Stomach smooth muscle (tissue), 2 donors: Measurements from ENCODE around the gene KCNAB1.

Experiments
- H3K27ac ChIP-seq: one replicate; pipeline ENCODE4 v1.7.0; 2013; ENCODE audit warnings: mild to moderate bottlenecking, low read length, inconsistent platforms
- H3K27me3 ChIP-seq, 2 donors: one replicate each; pipeline ENCODE4 v1.7.0; 2013; ENCODE audit warnings: low read length in 2 of 2; ENCODE audit not compliant: insufficient read depth in 2 of 2, control insufficient read depth in 1 of 2
- H3K36me3 ChIP-seq, 2 donors: one replicate each; pipeline ENCODE4 v1.7.0; 2013; ENCODE audit warnings: low read length in 2 of 2; ENCODE audit not compliant: control insufficient read depth in 2 of 2, insufficient read depth in 2 of 2
- H3K4me1 ChIP-seq: one replicate; pipeline ENCODE4 v1.7.0; 2013; ENCODE audit warnings: low read length; ENCODE audit not compliant: control insufficient read depth, insufficient read depth
- H3K4me3 ChIP-seq, 2 donors: one replicate each; pipeline ENCODE4 v1.7.0; 2013; ENCODE audit warnings: low read length in 2 of 2
- H3K9ac ChIP-seq, 2 donors: one replicate each; pipeline ENCODE4 v1.7.0; 2013; ENCODE audit warnings: low read length in 2 of 2, mild to moderate bottlenecking in 1 of 2
- H3K9me3 ChIP-seq, 2 donors: one replicate each; pipeline ENCODE4 v1.7.0; 2013; ENCODE audit warnings: low read length in 2 of 2; ENCODE audit not compliant: control insufficient read depth in 2 of 2
- donor health status: healthy.
- donor health status: Pancreatic carcinoma.

Gene KCNAB1

GRCh38 chr3:156102267-156102931 lies 18.0 kb upstream of the KCNAB1 start:
- Histone ChIP-seq H3K4me1 (peaks cover 2% of the 10 kb centered on the region), H3K4me3 (no peak overlapping the region), H3K9me3 (no peaks in the 10 kb centered on the region), H3K36me3 (no peaks in the 10 kb centered on the region), H3K27ac (no peak overlapping the region), H3K9ac (no peak overlapping the region), H3K27me3 (no peaks in the 10 kb centered on the region)

- H3K9ac ChIP-seq, result no peak overlapping the region
- H3K4me1 ChIP-seq, result peaks cover 2% of the 10 kb centered on the region
- no peaks in the 10 kb centered on the region for H3K36me3 ChIP-seq
- H3K9me3 ChIP-seq, result no peaks in the 10 kb centered on the region
- H3K4me3 ChIP-seq, result no peak overlapping the region
- no peaks in the 10 kb centered on the region for H3K27me3 ChIP-seq
- H3K27ac ChIP-seq, result no peak overlapping the region
Measured at GRCh38 chr3:156106721-156107373, 13.5 kb upstream of the KCNAB1 start.

- no peaks in the 10 kb centered on the region for H3K9me3 ChIP-seq
- peaks cover 2% of the 10 kb centered on the region for H3K4me1 ChIP-seq
- no peak overlapping the region for H3K4me3 ChIP-seq
- H3K36me3 ChIP-seq, result no peaks in the 10 kb centered on the region
- no peak overlapping the region for H3K9ac ChIP-seq
- no peaks in the 10 kb centered on the region for H3K27me3 ChIP-seq
- no peak overlapping the region for H3K27ac ChIP-seq
Measured at GRCh38 chr3:156107504-156107903, 12.9 kb upstream of the KCNAB1 start.

- Histone ChIP-seq H3K27ac (no peak overlapping the region), H3K4me1 (peaks cover 2% of the 10 kb centered on the region), H3K27me3 (no peaks in the 10 kb centered on the region), H3K9me3 (no peaks in the 10 kb centered on the region), H3K4me3 (no peak overlapping the region), H3K36me3 (no peaks in the 10 kb centered on the region), H3K9ac (no peak overlapping the region)
Measured at GRCh38 chr3:156108616-156109015, 11.8 kb upstream of the KCNAB1 start.

GRCh38 chr3:156109989-156110388 lies 10.4 kb upstream of the KCNAB1 start:
- Histone ChIP-seq H3K27ac (no peak overlapping the region), H3K9ac (no peak overlapping the region), H3K36me3 (no peaks in the 10 kb centered on the region), H3K4me1 (peaks cover 2% of the 10 kb centered on the region), H3K9me3 (no peaks in the 10 kb centered on the region), H3K27me3 (no peaks in the 10 kb centered on the region), H3K4me3 (no peak overlapping the region)

GRCh38 chr3:156126467-156126866 lies 6.1 kb downstream of the KCNAB1 start:
- no peak overlapping the region for H3K9ac ChIP-seq
- H3K36me3 ChIP-seq, result no peaks in the 10 kb centered on the region
- no peak overlapping the region for H3K4me3 ChIP-seq
- no peaks in the 10 kb centered on the region for H3K27me3 ChIP-seq
- no peaks in the 10 kb centered on the region for H3K4me1 ChIP-seq
- H3K9me3 ChIP-seq, result no peaks in the 10 kb centered on the region
- H3K27ac ChIP-seq, result no peak overlapping the region

- no peaks in the 10 kb centered on the region for H3K36me3 ChIP-seq
- no peaks in the 10 kb centered on the region for H3K4me1 ChIP-seq
- no peaks in the 10 kb centered on the region for H3K9me3 ChIP-seq
- H3K9ac ChIP-seq, result no peak overlapping the region
- H3K27me3 ChIP-seq, result no peaks in the 10 kb centered on the region
- no peak overlapping the region for H3K27ac ChIP-seq
- H3K4me3 ChIP-seq, result no peak overlapping the region
Measured at GRCh38 chr3:156131241-156131640, 10.9 kb downstream of the KCNAB1 start.

GRCh38 chr3:156131799-156132198 lies 11.4 kb downstream of the KCNAB1 start:
- Histone ChIP-seq H3K9ac (no peak overlapping the region), H3K4me1 (no peaks in the 10 kb centered on the region), H3K9me3 (no peaks in the 10 kb centered on the region), H3K4me3 (no peak overlapping the region), H3K27me3 (no peaks in the 10 kb centered on the region), H3K27ac (no peak overlapping the region), H3K36me3 (no peaks in the 10 kb centered on the region)

- Histone ChIP-seq H3K27ac (no peak overlapping the region), H3K4me1 (no peaks in the 10 kb centered on the region), H3K9ac (no peak overlapping the region), H3K36me3 (no peaks in the 10 kb centered on the region), H3K27me3 (no peaks in the 10 kb centered on the region), H3K9me3 (no peaks in the 10 kb centered on the region), H3K4me3 (no peak overlapping the region)
Measured at GRCh38 chr3:156132313-156132712, 11.9 kb downstream of the KCNAB1 start.

- Histone ChIP-seq H3K4me3 (no peak overlapping the region), H3K36me3 (no peaks in the 10 kb centered on the region), H3K4me1 (no peaks in the 10 kb centered on the region), H3K27me3 (no peaks in the 10 kb centered on the region), H3K27ac (no peak overlapping the region), H3K9ac (no peak overlapping the region), H3K9me3 (no peaks in the 10 kb centered on the region)
Measured at GRCh38 chr3:156133076-156133475, 12.7 kb downstream of the KCNAB1 start.

GRCh38 chr3:156135921-156136638 lies 15.7 kb downstream of the KCNAB1 start:
- H3K9ac ChIP-seq, result no peak overlapping the region
- no peak overlapping the region for H3K27ac ChIP-seq
- H3K36me3 ChIP-seq, result no peaks in the 10 kb centered on the region
- no peaks in the 10 kb centered on the region for H3K9me3 ChIP-seq
- H3K4me3 ChIP-seq, result no peak overlapping the region
- no peaks in the 10 kb centered on the region for H3K27me3 ChIP-seq
- no peaks in the 10 kb centered on the region for H3K4me1 ChIP-seq
